ENCODE data around the gene LPCAT4.

GRCh38 chr15:34361278-34361677 is 5.7 kb downstream of the LPCAT4 start:
- TF ChIP-seq CTCF (IDR thresholded peaks at IDR 0.05 in 8 of 11, conservative IDR thresholded peaks at IDR 0.05 in 3 of 11): no peak
- TF ChIP-seq POLR2A (IDR thresholded peaks at IDR 0.05): no peak
- TF ChIP-seq POLR2AphosphoS5 (IDR thresholded peaks at IDR 0.05): no peak
